ENCODE data around the gene ANKRD31. TPM values are rescaled to one million over a fixed set of nuclear protein-coding genes. Genes with fewer than 3 reads are reported as not detected.

The ANKRD31 gene
- total RNA-seq, 1 experiment from 2014 or later = not detected

DNA sequence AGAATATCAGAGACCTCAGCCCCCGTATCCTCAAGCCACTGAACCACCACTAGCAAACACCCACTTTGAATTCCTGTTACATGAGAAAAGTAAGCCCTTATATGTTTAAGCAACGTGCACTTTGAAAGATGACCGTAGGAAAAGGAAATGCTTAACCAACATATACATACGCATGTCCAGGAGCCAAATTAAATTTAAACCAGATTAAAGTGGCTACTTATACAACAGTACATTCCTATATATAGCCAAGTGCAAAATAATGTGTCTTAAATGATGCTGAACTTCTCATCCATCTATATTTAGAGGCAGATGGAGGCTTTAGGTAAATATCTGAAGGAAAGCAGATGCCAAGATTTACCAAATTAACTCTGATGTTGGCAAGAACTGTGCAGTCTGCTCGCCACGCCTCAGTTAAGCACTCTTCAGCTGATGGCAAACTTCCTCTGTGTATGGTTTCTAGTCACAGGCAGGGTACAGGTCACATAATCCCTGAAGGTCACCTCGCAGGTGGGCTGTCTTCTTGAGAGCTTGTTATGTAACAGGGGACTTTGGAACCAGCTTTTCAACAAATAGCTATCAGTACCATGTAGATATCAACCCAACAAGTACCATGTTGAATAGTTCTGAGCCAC, 192.9 kb downstream of the ANKRD31 start:
- CTCF ChIA-PET = no interaction called here
- POLR2A ChIA-PET = no interaction called here
- no peak overlapping the region for H3K27ac ChIP-seq (ENCODE audit: low read length)
- TF ChIP-seq SIN3A (IDR thresholded peaks at IDR 0.05; ENCODE audit: borderline replicate concordance, insufficient read depth, low read depth, low read length) = no peak
- no peak for TF ChIP-seq REST (IDR thresholded peaks at IDR 0.05; ENCODE audit: insufficient read depth in 1 of 2, low read depth in 2 of 2, low read length in 1 of 2)
- no peak for TF ChIP-seq POLR2AphosphoS5 (IDR thresholded peaks at IDR 0.05; ENCODE audit: low read depth, low read length)
- TF ChIP-seq, protein P1, sequence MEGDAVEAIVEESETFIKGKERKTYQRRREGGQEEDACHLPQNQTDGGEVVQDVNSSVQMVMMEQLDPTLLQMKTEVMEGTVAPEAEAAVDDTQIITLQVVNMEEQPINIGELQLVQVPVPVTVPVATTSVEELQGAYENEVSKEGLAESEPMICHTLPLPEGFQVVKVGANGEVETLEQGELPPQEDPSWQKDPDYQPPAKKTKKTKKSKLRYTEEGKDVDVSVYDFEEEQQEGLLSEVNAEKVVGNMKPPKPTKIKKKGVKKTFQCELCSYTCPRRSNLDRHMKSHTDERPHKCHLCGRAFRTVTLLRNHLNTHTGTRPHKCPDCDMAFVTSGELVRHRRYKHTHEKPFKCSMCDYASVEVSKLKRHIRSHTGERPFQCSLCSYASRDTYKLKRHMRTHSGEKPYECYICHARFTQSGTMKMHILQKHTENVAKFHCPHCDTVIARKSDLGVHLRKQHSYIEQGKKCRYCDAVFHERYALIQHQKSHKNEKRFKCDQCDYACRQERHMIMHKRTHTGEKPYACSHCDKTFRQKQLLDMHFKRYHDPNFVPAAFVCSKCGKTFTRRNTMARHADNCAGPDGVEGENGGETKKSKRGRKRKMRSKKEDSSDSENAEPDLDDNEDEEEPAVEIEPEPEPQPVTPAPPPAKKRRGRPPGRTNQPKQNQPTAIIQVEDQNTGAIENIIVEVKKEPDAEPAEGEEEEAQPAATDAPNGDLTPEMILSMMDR (IDR thresholded peaks at IDR 0.05) = no peak
- no peak for TF ChIP-seq TCF7L2 (IDR thresholded peaks at IDR 0.05; ENCODE audit: low read depth, low read length)
- H3K4me3 ChIP-seq (ENCODE audit: low read depth in 2 of 2, low read length in 2 of 2) = no peak overlapping the region
- intact Hi-C loops (cut with micrococcal nuclease; ENCODE audit: unreplicated experiment) (no loop called here), in situ Hi-C loops (cut with HindIII; ENCODE audit: low pct_unique_long_range_greater_than_20kb, low sequenced_read_pairs) (no loop called here)
- no peaks in the 10 kb centered on the region for H3K4me1 ChIP-seq (ENCODE audit: control insufficient read depth, insufficient read depth, low read length)
- BruUV-seq (replicated peaks) = no TSS peak
- H3K27me3 ChIP-seq (ENCODE audit: control insufficient read depth, insufficient read depth, low read length) = peaks cover 2% of the 10 kb centered on the region; the same call in 1 of the 2 replicates
- ATAC-seq (no peak), DNase-seq (ENCODE audit: low read depth, low spot score) (no peak)
- no peaks in the 10 kb centered on the region for H3K36me3 ChIP-seq (ENCODE audit: control insufficient read depth, insufficient read depth, low read length)
- no peaks in the 10 kb centered on the region for H3K9me3 ChIP-seq (ENCODE audit: control insufficient read depth, insufficient read depth, low read depth, low read length)

- Histone ChIP-seq H3K4me1 (ENCODE audit: control insufficient read depth, insufficient read depth, low read length) (no peaks in the 10 kb centered on the region), H3K9me3 (ENCODE audit: control insufficient read depth, insufficient read depth, low read depth, low read length) (no peaks in the 10 kb centered on the region), H3K4me3 (ENCODE audit: low read depth in 2 of 2, low read length in 2 of 2) (no peak overlapping the region), H3K36me3 (ENCODE audit: control insufficient read depth, insufficient read depth, low read length) (no peaks in the 10 kb centered on the region), H3K27ac (ENCODE audit: low read length) (no peak overlapping the region), H3K27me3 (ENCODE audit: control insufficient read depth, insufficient read depth, low read length) (peaks cover 2% of the 10 kb centered on the region; the same call in 1 of the 2 replicates)
- POLR2A ChIA-PET = no interaction called here
- in situ Hi-C loops (cut with HindIII; ENCODE audit: low pct_unique_long_range_greater_than_20kb, low sequenced_read_pairs) = no loop called here
- BruUV-seq (replicated peaks) = no TSS peak
- intact Hi-C loops (cut with micrococcal nuclease; ENCODE audit: unreplicated experiment) = no loop called here
- CTCF ChIA-PET = no interaction called here
- TF ChIP-seq, protein P1 (IDR thresholded peaks at IDR 0.05) = no peak
- TF ChIP-seq TCF7L2 (IDR thresholded peaks at IDR 0.05; ENCODE audit: low read depth, low read length) = no peak
- TF ChIP-seq REST (IDR thresholded peaks at IDR 0.05; ENCODE audit: insufficient read depth in 1 of 2, low read depth in 2 of 2, low read length in 1 of 2) = no peak
- TF ChIP-seq SIN3A (IDR thresholded peaks at IDR 0.05; ENCODE audit: borderline replicate concordance, insufficient read depth, low read depth, low read length) = no peak
- no peak for TF ChIP-seq POLR2AphosphoS5 (IDR thresholded peaks at IDR 0.05; ENCODE audit: low read depth, low read length)
- DNase-seq (ENCODE audit: low read depth, low spot score) (no peak), ATAC-seq (no peak)
Measured at GRCh38 chr5:75042522-75042921, 194.2 kb downstream of the ANKRD31 start.

Data from Panc1 (cell line).